HG03097 (cell line): ENCODE measurements around the gene SETMAR.
"Not testable (repeated sequence)": the region's sequence is repeated elsewhere in the genome, so short reads cannot be mapped to it uniquely, and the experiment has no call there.

Source experiments
- ATAC-seq: cut with Tn5 transposase; IDR thresholded peaks from one replicate; pipeline ENCODE4 v1.9.1; 2021; ENCODE audit not compliant: unreplicated experiment, low FRiP score

SETMAR gene

GRCh38 chr3:4303187-4304123, at the start of gene SETMAR:
SETMAR (plus strand) TSS chr3:4303369; CDS start chr3:4303371, 2 bp downstream.
- ATAC-seq = peak; percentile 99

DNA sequence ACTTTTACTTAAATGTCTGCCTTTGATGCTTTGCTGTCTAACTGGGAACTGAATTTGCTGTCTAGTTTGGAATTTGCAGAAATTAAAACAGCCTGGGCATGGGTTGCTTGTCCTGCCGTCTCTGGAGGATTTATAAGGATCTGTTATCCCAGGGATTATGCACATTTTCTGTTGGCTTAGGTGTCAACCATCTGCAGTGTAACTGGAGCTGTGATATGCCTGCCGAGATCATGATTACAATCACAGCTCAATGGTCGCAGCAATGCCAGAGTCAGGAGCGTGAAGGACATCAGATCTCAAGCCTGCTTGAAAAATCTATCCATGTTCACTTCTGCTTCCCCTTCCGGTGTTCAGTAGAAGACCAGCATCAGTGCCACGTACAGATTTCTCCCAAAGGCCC, 41.8 kb upstream of the SETMAR start:
- ATAC-seq = no peak

GRCh38 chr3:4264040-4264439, 39.1 kb upstream of the SETMAR start:
- ATAC-seq = no peak

DNA sequence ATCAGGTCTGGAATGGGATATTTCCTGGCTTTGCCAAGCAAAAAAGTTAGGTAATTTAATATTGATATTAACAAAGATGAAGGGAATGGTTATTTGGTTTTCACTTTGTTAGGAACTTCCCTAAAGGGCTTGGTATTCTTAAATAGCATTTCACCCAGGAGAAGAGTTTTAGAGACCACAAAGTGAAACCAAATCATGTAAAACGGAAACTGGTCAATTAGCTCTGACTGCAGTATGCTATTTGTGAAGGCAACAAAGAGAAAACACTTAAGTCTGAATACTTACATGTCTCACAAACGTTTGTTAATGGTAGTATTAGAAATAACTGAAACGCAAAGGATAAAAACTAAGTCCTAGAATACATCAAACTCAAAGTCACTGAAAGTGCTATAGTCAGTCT, 32.4 kb upstream of the SETMAR start:
- peak; percentile 82 for ATAC-seq

DNA sequence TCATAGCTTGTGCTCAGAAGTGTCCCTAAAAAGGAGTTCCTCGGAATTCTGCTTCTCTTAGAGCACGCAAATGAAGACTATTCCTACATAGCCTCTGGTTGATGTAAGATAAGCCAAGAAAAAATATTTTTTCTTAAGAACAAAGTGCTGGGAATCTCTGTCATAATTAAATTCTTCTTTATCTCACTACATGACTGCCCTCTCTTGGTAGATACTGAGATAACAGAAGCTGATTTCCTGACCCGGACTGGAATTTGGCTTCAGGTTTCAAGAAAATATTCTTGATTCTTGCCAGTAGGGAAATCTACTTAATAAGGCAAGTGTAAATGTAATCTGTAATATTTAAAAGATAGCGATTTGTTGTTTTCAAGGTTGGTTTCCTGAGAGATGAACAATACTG, 31.3 kb upstream of the SETMAR start:
- no peak for ATAC-seq

GRCh38 chr3:4279516-4280105, 23.6 kb upstream of the SETMAR start:
- ATAC-seq = no peak

- no peak for ATAC-seq
Observed at GRCh38 chr3:4281991-4282390, 21.2 kb upstream of the SETMAR start.

DNA sequence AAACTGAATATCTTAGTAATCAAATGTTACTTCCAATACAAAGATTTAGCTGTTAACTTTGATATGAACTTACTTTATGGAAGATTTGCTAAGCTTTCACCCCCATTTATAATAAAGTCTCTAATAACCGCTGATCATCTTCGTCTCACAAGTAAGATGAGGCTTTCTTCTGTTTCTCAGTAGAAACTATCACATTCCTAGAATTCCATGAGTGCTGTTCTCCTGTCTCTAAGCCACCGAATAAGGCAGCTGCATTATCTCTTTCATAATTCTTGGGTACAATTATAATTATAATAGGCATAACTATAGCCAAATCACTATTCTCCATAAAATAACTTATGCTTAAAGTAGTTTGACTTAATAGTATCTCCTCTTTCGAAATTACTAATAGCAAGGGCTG, 18.3 kb upstream of the SETMAR start:
- ATAC-seq = no peak

GRCh38 chr3:4289044-4289443, 14.1 kb upstream of the SETMAR start:
- ATAC-seq = no peak

GRCh38 chr3:4290272-4290893, 12.8 kb upstream of the SETMAR start:
- ATAC-seq = no peak

DNA sequence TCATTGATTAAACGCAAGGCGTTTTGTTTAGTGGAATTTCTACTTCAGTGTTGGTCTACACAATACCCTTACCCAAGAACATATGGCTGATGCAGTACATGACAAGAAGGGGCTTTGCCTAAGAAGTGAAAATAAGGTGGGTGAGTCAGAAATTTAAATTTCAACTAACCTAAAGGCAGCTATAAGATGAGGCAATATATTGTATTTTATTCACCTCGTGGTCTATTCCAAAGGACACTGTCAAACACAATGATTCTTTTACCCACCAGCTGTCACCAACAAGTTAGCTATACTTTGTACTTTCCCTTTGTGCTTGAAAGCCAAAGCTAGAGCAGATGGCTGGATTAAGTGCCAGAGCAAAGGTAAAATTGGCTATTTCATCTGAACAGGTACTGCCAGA, 10.9 kb upstream of the SETMAR start:
- no peak for ATAC-seq

GRCh38 chr3:4294616-4295327, 8.4 kb upstream of the SETMAR start:
- ATAC-seq = no peak

GRCh38 chr3:4296454-4296853, 6.7 kb upstream of the SETMAR start:
- not testable (repeated sequence) for ATAC-seq

DNA sequence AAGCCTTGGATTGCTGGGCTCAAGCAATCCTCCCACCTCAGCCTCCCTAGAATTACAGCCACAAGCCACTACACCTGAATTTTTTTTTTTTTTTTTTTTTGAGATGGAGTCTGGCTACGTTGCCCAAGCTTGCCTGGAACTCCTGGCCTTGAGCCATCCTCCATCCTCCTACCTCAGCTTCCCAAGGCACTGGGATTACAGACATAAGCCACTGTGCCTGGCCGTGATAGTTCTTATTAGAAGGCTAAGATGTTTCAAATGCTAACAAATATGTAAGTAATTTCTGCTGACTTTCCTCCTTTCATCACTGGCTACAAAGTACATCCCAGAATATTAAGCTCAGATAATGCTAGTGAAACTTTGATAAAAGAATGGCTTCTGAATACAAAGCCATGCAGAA, 5.7 kb upstream of the SETMAR start:
- ATAC-seq = no peak

GRCh38 chr3:4302747-4303146, 422 bp upstream of the SETMAR start:
- no peak for ATAC-seq

DNA sequence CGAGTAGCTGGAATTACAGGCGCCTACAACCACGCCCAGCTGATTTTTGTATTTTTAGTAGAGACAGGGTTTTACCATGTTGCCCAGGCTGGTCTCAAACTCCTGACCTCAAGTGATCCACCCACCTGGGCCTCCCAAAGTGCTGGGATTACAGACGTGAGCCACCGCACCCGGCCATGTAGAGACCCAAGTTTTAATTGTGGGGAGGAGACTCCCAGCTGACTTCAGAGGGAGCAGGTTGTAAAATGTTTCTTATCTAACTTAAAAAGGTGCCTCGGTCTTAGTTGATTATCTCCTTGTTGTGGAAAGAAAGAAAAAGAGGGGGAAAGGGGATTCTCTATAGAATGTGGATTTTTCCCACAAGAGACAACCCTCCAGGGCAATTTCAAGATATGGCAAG, 2.0 kb downstream of the SETMAR start:
- ATAC-seq = not testable (repeated sequence)

DNA sequence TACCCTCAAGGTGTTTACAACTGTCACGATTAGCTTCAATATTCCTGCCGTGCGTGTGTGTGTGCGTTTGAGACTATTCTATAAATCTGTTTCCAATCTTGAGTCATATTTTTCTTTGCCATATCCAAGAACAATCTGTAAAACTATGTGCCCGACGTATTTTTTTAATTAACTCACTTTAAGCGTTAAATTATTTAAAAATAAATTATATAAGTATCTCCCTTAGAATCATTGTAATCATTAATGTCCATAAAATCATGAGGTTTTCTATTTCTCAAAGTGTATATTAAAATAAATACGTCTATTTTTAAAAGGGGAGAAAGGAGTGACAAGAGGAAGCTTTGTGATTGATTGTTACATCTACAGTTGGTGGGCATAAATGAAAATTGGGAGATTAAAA, 2.9 kb downstream of the SETMAR start:
- ATAC-seq = no peak

DNA sequence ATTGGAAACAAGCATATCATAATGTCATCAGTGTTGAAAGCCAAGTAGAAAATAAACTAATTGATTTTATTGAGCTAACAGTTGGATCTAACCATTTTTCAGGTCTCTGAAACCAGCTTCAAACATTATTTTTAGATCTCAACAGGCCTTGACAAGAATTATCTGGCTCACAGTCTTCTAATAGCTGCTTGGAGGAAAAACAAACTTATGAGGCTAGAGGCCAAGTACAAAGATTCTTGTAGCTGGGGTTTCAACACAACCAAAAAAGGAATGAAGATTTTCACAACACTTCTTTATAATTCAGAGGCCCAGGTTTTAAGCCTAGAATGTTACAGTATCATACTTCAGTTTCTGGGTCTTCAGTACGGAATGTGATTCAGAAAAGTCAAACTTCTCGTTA, 3.7 kb downstream of the SETMAR start:
- no peak for ATAC-seq

- no peak for ATAC-seq
Observed at GRCh38 chr3:4309491-4310128, 6.4 kb downstream of the SETMAR start.

GRCh38 chr3:4310971-4311370, 7.8 kb downstream of the SETMAR start:
- no peak for ATAC-seq

DNA sequence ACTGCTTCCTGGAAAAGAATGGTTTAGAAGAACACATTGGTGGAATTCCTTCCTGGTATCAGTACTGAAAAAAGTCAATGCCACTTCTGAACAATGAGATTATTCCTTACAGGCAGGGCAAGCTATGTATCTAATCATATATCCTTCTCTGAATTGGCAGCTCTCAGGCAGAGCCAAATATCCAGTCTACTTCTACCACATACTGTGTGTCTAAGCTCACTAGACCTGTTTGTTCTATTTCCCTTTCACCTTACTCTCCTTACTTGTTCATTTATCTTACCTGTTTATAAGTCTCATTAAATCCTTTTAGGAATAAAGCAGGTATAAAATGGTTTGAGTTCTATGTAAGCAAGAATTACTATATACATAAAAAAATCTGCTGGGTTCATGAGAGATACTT, 8.3 kb downstream of the SETMAR start:
- no peak for ATAC-seq
